ENCODE measurements around the gene CFAP46.

CFAP46 gene

DNA sequence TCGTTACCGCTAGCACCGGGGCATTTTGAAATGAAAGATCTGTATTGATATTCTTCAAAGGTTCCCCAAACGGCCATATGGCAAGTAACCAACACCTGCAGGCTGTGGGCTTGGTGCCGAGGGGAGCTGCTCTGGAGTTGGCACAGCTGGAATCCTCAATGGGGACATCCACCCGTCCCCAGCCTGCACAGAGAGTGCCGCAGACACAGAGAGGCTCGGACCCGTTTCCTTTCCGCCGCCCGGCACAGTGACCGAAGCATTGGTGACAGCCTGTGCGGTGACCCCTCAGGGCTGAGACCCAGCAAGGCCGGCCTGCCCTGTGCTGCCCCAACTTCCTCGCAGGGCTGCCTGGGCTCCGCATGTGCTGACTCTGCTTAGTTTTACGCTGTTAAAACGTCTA, 4.5 kb downstream of the CFAP46 start:
- TF ChIP-seq GATA2 (IDR thresholded peaks at IDR 0.05; ENCODE audit: low read depth, low read length) (no peak), GATA3 (IDR thresholded peaks at IDR 0.05; ENCODE audit: low read depth, low read length) (no peak)

DNA sequence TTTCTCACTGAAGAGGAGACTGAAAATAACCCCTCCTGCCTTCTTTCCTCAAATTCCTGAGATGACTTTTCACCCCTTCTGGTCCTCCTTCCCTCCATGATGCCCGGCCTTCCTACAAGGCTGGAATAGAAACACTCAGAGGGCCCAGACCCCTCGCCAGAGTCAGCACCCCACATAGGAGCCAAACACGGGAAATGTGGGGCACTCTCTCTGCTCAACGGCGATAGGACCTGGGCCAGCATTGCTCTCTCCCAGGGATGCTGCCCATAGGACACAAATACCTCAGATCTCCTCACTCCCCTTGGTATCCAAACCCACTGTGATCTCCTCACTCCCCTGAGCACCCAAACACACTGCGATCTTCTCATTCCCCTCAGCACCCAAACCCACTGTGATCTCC, 7.4 kb downstream of the CFAP46 start:
- TF ChIP-seq GATA3 (IDR thresholded peaks at IDR 0.05; ENCODE audit: low read depth, low read length) (no peak), GATA2 (IDR thresholded peaks at IDR 0.05; ENCODE audit: low read depth, low read length) (no peak)

DNA sequence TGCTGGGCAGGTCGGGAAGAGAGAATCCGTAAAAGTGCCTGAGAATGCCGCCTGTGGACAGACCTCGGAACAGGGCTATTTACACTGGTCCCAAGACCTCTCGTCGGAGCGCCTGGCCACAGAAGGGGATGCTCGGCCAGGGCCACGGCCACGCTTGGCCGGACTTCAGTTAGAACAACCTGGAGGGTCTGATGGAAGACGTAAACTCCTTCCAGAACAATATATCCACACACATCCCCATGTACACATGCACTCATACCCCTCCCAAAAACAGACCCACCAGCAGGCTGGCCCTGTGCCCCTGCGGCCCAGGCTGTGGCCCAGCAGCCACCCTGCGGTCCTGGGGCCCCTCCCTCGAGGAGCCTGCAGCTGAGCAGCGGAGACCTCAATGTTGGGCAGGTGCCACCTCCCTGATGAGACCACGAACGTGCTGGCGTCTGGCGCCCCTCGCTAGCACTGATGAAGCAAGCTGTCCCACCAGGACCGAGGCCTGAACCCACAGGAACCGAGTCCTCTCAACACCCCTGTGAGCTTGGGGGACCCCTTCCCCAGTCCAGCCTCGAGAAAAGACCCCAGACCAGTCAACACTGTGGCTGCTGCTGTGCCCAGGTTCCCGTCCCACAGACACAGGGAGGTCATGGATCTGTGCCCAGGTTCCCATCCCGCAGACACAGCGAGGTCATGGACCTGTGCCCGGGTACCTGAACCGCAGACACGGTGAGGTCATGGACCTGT, 8.9 kb downstream of the CFAP46 start:
- no peak for TF ChIP-seq GATA2 (IDR thresholded peaks at IDR 0.05; ENCODE audit: low read depth, low read length)
- no peak for TF ChIP-seq GATA3 (IDR thresholded peaks at IDR 0.05; ENCODE audit: low read depth, low read length)

DNA sequence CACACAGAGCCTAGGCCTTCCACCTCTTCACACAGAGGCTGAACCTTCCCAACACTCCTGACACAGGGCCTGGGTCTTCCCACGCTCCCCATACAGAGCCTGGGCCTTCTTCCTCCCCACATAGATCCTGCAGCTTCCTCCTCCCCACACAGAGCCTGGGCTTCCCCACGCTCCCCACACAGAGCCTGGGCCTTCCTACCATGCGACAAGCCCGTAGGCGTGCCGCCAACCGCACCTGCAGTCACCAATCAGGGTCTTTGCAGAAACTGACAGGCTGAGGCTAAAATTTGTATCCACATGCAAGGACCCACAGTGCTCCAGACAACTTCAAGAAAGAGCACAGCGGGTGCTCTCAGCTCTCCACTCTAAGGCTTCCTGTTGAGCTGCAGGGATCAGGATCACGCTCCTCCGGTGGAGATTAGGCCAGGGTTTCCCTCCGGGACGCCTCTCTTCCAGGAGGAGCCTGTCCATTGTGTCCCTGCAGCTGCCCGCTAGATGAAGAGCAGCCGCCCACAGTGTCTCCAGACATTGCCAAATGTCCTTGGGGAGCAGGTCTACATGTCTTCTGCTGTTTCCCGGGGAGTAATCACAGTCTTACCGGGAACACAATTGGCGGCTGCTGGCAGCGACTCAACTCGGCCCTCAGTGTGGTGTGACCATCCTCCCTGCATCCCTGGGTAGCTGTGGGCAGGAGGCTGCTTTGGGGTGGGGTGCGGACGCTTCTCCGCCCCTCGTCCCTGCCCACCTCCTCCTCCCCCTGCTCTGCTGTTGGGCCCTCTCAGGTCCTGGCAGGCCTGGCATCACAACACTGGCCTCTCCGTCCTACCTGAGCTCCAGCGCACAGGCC, 9.7 kb downstream of the CFAP46 start:
- TF ChIP-seq GATA2 (IDR thresholded peaks at IDR 0.05; ENCODE audit: low read depth, low read length) (no peak), GATA3 (IDR thresholded peaks at IDR 0.05; ENCODE audit: low read depth, low read length) (no peak)

GRCh38 chr10:132929953-132930548, 12.3 kb downstream of the CFAP46 start:
- no peak for TF ChIP-seq GATA2 (IDR thresholded peaks at IDR 0.05; ENCODE audit: low read depth, low read length)
- no peak for TF ChIP-seq GATA3 (IDR thresholded peaks at IDR 0.05; ENCODE audit: low read depth, low read length)

DNA sequence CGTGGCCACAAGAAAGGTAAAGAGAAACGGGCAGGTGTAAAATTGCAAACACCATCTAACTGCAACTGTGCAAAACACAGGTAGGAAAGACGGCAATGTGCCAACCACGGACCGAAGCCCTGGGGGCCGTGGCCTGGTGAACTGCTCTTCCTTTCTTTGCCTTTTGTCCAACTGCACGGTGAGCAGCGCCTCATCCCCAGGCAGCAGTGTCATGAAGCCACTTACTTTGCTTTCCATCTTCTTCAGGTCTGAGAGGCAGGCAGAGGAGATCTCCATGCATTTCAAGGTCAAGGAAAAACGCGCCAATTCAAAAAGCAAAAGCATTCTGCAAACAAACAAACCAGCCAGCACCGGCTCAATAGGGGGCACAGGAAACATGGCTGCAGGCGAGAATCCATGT, 12.9 kb downstream of the CFAP46 start:
- no peak for TF ChIP-seq GATA3 (IDR thresholded peaks at IDR 0.05; ENCODE audit: low read depth, low read length)
- TF ChIP-seq GATA2 (IDR thresholded peaks at IDR 0.05; ENCODE audit: low read depth, low read length): no peak

- no peak for TF ChIP-seq GATA2 (IDR thresholded peaks at IDR 0.05; ENCODE audit: low read depth, low read length)
- TF ChIP-seq GATA3 (IDR thresholded peaks at IDR 0.05; ENCODE audit: low read depth, low read length): no peak
Measured at GRCh38 chr10:132928261-132928660, 14.1 kb downstream of the CFAP46 start.

GRCh38 chr10:132927824-132928223, 14.5 kb downstream of the CFAP46 start:
- TF ChIP-seq GATA3 (IDR thresholded peaks at IDR 0.05; ENCODE audit: low read depth, low read length): no peak
- no peak for TF ChIP-seq GATA2 (IDR thresholded peaks at IDR 0.05; ENCODE audit: low read depth, low read length)

DNA sequence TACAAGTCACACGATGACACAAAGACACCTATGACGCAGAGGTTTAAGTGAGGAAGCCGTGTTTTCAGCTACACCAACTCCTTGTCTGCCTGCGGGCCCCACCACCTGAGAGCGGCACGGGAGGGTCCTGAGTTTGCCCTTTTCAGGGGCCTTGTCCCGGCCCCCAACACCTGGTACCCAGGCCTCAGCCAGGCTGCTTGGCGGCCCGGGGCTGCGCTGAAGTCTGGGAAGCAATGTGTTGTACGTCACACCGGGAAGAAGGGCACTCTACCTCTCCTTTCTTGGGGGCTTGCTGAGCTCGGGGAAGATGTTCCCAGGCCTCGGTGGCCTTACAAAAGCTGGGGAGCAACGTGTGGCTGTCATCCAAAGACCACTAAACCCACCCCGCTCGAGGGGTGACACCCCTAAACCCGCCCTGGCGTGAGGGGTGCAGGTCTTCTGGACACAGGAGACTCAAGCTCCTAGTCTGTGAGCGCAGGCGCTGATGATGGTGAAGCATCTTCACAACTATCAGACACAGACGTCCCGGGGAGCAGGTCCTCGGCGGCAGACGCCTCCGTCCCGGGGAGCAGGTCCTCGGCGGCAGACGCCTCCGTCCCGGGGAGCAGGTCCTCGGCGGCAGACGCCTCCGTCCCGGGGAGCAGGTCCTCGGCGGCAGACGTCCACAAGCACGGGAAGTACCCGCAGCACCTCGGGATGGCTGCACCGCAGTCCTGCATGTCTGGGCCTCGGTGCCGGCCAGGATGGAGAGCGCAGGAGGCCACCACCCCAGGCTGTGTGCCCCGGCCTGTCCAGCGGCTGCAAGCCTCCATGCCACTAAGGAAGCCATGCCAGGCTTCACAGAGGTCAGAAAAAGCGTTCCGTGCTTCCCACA, 15.4 kb downstream of the CFAP46 start:
- TF ChIP-seq GATA3 (IDR thresholded peaks at IDR 0.05; ENCODE audit: low read depth, low read length): no peak
- no peak for TF ChIP-seq GATA2 (IDR thresholded peaks at IDR 0.05; ENCODE audit: low read depth, low read length)

- TF ChIP-seq GATA2 (IDR thresholded peaks at IDR 0.05; ENCODE audit: low read depth, low read length) (no peak), GATA3 (IDR thresholded peaks at IDR 0.05; ENCODE audit: low read depth, low read length) (no peak)
Measured at GRCh38 chr10:132926070-132926469, 16.3 kb downstream of the CFAP46 start.

DNA sequence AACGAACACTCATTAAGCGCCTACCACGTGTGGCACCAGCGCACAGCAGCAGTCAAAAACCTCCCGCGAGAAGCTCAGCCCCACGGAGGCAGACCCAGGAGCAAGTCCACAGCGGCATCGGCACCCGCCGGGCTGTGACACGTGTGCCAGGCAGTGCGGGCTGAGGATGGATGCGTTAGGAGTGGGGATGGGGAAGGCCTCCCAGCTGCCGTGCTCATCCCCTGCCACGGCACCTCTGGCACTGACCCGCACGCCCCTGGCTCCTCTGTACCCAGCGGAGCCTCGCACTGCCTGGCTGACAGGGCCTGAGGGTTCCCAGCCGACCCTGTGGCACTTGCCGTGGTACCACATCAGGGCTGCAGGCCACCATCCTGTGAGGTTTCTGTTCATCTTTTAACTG, 16.8 kb downstream of the CFAP46 start:
- TF ChIP-seq GATA2 (IDR thresholded peaks at IDR 0.05; ENCODE audit: low read depth, low read length) (no peak), GATA3 (IDR thresholded peaks at IDR 0.05; ENCODE audit: low read depth, low read length) (no peak)

DNA sequence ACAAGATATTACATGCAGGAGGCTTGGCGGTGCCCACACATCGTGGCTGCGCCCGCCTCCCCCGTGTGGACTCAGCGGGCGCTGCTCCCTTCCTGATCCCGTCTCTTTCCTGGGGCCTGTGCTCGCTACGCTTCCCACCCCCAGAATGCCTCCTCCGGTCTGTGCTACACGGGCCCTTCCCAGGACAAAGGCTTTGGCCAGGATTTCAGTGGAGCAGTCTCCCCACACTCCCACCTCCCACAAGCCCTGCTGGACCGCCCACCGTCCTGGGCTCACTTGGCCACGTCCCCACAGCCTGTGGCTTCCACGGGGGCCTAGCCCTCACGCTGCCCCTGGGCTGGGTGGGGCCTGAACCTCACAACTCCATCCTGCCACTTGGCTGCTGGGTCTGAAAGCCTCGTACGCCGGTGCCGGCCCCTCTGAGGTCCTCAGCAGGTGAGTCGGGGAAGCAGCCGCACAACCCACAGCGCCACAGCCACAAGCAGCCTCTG, 17.3 kb downstream of the CFAP46 start:
- TF ChIP-seq GATA2 (IDR thresholded peaks at IDR 0.05; ENCODE audit: low read depth, low read length): no peak
- TF ChIP-seq GATA3 (IDR thresholded peaks at IDR 0.05; ENCODE audit: low read depth, low read length): no peak

All from SH-SY5Y (cell line).